ES-I3 (cell line): ENCODE results near the gene TENT4A.
A peak's percentile ranks its signal among the peaks of the same experiment; 100 is the strongest.
"Not testable (repeated sequence)": the region's sequence is repeated elsewhere in the genome, so short reads cannot be mapped to it uniquely, and the experiment has no call there.

Experiments
- H3K36me3 ChIP-seq: 2 replicates; pipeline ENCODE4 v1.6.1; 2013; ENCODE audit warnings: mild to moderate bottlenecking, low read length, control low read depth, moderate library complexity; ENCODE audit not compliant: insufficient read depth
- H3K4me1 ChIP-seq: 2 replicates; pipeline ENCODE4 v1.6.1; 2013; ENCODE audit warnings: mild to moderate bottlenecking, control low read depth, low read length; ENCODE audit not compliant: insufficient read depth
- H3K9ac ChIP-seq: 2 replicates; pipeline ENCODE4 v1.6.1; 2013; ENCODE audit warnings: low read depth, mild to moderate bottlenecking, low read length, moderate library complexity
- H3K9me3 ChIP-seq: 2 replicates; pipeline ENCODE4 v1.6.1; 2013; ENCODE audit warnings: mild to moderate bottlenecking, low read length, moderate library complexity; ENCODE audit not compliant: control insufficient read depth, insufficient read depth

The TENT4A gene

DNA sequence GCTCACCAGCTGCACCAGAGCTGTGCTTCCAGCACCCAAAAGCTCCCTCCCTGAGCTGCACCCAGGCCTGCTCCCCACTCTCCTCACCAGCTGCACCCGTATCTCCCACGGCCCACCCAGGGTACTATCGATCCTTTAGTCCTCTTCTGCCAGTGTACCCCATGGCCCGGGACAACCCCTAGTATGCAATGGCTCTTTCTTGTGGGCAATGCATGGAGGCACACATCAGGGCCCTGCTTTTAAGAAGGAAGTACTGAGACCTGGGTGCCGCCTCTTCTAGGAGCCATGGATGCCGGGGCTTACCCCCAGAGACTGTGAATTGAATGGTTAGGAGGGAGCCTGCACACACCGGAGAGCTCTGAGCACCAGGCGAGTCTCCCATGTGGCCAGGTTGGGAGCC, 49.5 kb downstream of the TENT4A start:
- no peaks in the 10 kb centered on the region for H3K9me3 ChIP-seq
- peaks cover 2% of the 10 kb centered on the region; the same call in 1 of the 2 replicates for H3K36me3 ChIP-seq
- no peaks in the 10 kb centered on the region; the same call in 1 of the 2 replicates for H3K4me1 ChIP-seq
- no peak overlapping the region for H3K9ac ChIP-seq

GRCh38 chr5:6763191-6763590, 50.0 kb downstream of the TENT4A start:
- Histone ChIP-seq H3K4me1 (no peaks in the 10 kb centered on the region; the same call in 1 of the 2 replicates), H3K36me3 (peaks cover 2% of the 10 kb centered on the region; the same call in 1 of the 2 replicates), H3K9me3 (no peaks in the 10 kb centered on the region), H3K9ac (no peak overlapping the region)

DNA sequence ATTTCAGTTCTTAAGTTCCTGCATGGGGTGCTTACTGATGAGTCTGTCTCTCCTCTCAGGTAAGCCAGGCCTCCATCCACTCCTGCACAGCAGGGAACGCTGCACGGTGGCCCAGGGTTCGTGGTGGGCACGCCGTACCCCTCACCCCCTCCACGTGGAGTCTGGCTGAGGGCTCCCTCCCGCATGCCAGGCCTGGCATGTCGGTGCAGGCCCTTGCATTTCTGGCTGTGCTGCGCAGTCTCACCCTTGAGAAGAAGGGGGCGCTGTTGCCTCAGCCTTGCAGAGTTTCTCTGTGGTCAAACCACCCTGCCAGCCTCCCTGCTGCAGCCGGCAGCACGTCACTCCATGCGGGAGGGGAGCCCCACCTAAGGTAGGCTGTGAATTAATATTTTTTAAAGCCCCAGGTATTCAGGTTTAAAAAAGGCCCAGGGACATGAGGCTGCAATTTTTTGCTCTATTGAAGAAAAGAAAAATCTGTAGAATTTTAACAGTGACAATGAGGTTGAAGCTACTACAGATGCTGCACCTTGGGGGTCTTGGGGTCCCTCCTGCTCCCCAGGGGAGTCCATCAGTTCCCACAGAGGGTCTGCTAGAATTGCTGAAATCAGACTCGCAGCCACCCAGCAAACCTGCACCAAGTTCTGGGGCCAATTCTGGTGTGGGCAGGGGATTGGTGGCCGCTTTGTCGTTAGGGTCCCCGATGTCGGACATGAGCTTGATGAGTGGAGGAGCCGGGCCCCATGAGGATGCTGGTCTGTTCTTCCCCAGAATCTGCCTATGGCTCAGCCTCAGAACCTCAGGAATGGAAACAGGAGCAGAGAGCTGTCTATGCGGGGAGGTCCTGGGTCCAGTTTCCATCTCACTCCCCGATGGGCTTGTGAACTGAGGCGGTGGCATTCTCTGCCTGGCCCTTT, 52.6 kb downstream of the TENT4A start:
- peaks cover 2% of the 10 kb centered on the region; the same call in 1 of the 2 replicates for H3K36me3 ChIP-seq
- no peaks in the 10 kb centered on the region for H3K9me3 ChIP-seq
- H3K9ac ChIP-seq: no peak overlapping the region
- H3K4me1 ChIP-seq: no peaks in the 10 kb centered on the region; the same call in 1 of the 2 replicates

DNA sequence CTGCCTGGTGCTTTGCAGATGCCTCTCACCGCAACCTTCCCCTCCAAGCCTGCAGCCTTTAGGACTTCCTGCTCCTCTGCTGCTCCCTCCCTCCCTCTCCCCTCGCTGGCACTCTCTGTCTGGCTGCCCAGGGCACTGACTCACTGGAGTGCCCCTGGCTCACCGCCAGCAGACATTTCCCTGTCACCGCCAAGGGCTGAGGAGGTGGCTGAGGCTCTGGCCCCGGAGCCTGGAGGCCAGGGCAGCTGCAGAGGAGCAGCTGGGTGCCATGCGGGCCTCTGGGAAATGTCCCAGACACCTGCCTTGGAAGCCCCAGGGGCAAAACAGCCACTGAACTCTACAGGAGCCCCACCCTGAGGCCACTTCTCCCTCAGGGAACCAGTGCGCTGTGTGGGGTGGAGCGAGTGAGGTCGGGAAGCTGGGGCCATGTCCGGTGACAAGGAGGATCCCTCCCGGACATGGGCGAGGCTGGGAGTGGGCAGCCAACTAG, 53.4 kb downstream of the TENT4A start:
- Histone ChIP-seq H3K9ac (peak overlapping the region; percentile 4; the same call in 1 of the 2 replicates), H3K4me1 (no peaks in the 10 kb centered on the region; the same call in 1 of the 2 replicates), H3K9me3 (no peaks in the 10 kb centered on the region), H3K36me3 (peaks cover 2% of the 10 kb centered on the region; the same call in 1 of the 2 replicates)

GRCh38 chr5:6767481-6768063, 54.3 kb downstream of the TENT4A start:
- Histone ChIP-seq H3K4me1 (no peaks in the 10 kb centered on the region; the same call in 1 of the 2 replicates), H3K36me3 (peaks cover 2% of the 10 kb centered on the region; the same call in 1 of the 2 replicates), H3K9me3 (no peaks in the 10 kb centered on the region), H3K9ac (no peak overlapping the region)

DNA sequence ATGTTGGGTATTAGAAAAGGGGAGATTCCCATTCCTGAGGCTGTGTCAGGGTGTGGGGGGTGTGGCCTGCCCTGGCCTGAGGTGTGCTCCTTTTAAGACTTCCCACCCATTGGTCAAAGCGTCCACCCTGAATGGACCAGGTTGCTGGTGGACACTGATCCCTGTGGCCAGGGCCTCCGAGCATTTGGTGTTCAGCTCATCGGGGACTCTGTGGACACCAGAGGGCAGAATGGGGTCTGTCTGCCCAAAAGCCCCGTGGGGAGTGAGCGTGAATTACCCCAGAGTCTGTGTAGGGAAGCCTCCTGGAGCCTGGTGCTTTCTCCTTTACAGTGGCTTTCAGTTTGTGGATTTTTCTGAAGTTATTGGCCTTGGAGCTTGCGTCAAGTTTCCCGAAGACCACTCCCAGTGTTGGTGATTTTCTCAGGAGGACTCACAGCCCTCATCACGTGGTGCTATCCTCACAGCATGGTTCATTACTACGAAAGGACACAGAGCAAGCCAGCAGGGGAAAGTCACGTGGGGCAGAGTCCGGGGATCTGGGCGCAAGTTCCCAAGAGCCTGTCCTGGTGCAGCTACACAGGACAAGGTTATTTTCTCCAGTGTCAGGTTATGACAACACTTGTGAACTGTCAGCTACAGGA, 55.5 kb downstream of the TENT4A start:
- Histone ChIP-seq H3K36me3 (peaks cover 2% of the 10 kb centered on the region; the same call in 1 of the 2 replicates), H3K9me3 (no peaks in the 10 kb centered on the region), H3K9ac (no peak overlapping the region), H3K4me1 (no peaks in the 10 kb centered on the region; the same call in 1 of the 2 replicates)

- no peaks in the 10 kb centered on the region for H3K9me3 ChIP-seq
- H3K4me1 ChIP-seq: no peaks in the 10 kb centered on the region; the same call in 1 of the 2 replicates
- no peak overlapping the region for H3K9ac ChIP-seq
- H3K36me3 ChIP-seq: no peaks in the 10 kb centered on the region
Observed at GRCh38 chr5:6770826-6771607, 57.8 kb downstream of the TENT4A start.

DNA sequence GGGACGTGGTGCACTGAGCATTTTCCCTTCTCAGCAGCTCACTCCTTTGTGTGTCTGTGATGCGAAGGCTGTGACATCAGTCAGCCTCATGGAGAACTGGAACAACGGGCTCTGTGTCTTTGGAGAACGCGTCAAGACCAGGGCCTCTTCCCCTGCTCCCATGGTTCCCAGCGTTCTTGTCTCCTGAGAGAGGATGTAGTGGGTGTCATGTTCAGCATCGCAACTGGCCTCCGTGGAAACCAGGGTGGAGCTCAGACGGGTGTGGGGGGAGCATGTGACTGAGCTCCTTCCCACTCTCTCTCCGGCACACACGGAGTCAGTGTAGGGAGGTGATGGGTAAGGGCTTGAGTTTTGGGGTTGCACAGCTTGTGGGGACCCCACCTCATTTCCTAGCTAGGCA, 59.7 kb downstream of the TENT4A start:
- Histone ChIP-seq H3K4me1 (no peaks in the 10 kb centered on the region), H3K9ac (no peak overlapping the region), H3K36me3 (no peaks in the 10 kb centered on the region), H3K9me3 (no peaks in the 10 kb centered on the region)

- H3K36me3 ChIP-seq: no peaks in the 10 kb centered on the region
- no peaks in the 10 kb centered on the region for H3K4me1 ChIP-seq
- no peaks in the 10 kb centered on the region for H3K9me3 ChIP-seq
- H3K9ac ChIP-seq: no peak overlapping the region
Observed at GRCh38 chr5:6773342-6774035, 60.3 kb downstream of the TENT4A start.

DNA sequence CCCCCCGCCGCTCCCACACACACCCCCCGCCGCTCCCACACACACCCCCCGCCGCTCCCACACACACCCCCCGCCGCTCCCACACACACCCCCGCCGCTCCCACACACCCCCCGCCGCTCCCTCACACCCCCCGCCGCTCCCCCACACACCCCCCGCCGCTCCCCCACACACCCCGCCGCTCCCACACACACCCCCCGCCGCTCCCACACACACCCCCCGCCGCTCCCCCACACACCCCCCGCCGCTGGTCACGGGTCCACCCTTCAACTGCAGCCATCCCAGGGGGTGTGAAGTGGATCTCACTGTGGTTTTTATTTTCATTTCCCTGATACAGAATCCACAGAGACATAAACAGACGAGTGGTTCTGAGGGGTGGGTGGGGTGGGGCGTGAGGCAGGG, 61.0 kb downstream of the TENT4A start:
- not testable (repeated sequence) for H3K36me3 ChIP-seq, H3K9me3 ChIP-seq, H3K9ac ChIP-seq

GRCh38 chr5:6774721-6775204, 61.5 kb downstream of the TENT4A start:
- Histone ChIP-seq H3K36me3 (no peaks in the 10 kb centered on the region), H3K9ac (no peak overlapping the region), H3K9me3 (no peaks in the 10 kb centered on the region), H3K4me1 (no peaks in the 10 kb centered on the region)

More for the DNA sequence above, 61.0 kb downstream of the TENT4A start:
- not testable (repeated sequence) for H3K4me1 ChIP-seq

- H3K4me1 ChIP-seq: no peaks in the 10 kb centered on the region
- H3K9me3 ChIP-seq: no peaks in the 10 kb centered on the region
- H3K9ac ChIP-seq: no peak overlapping the region
- H3K36me3 ChIP-seq: no peaks in the 10 kb centered on the region
Observed at GRCh38 chr5:6775571-6775970, 62.3 kb downstream of the TENT4A start.

- no peaks in the 10 kb centered on the region for H3K4me1 ChIP-seq
- H3K36me3 ChIP-seq: no peaks in the 10 kb centered on the region
- H3K9ac ChIP-seq: no peak overlapping the region
- no peaks in the 10 kb centered on the region for H3K9me3 ChIP-seq
Observed at GRCh38 chr5:6780802-6781391, 67.7 kb downstream of the TENT4A start.
